ENCODE data around the gene MORN1. TPM values are rescaled to one million over a fixed set of nuclear protein-coding genes. Genes with fewer than 3 reads are reported as not detected.

Gene MORN1
- total and polyA plus RNA-seq, 10 of the 15 experiments (the other 5 are each of a cell fraction or from before 2014, with no cell fraction given), result 0.76 to 7.9 (median 5.5) TPM

- Histone ChIP-seq H3K27ac (ENCODE audit: control insufficient read depth, insufficient read depth) (no peak overlapping the region), H3K27me3 (replicated peaks in 1 of 2; ENCODE audit: control insufficient read depth in 2 of 2, insufficient read depth in 2 of 2, low read length in 1 of 2) (no peaks in the 10 kb centered on the region), H3K4me2 (ENCODE audit: control insufficient read depth, insufficient read depth) (no peak overlapping the region), H3K9ac (ENCODE audit: control insufficient read depth, insufficient read depth, low read length) (no peak overlapping the region), H3K4me1 (ENCODE audit: control insufficient read depth, insufficient read depth, low read length) (peaks cover 25% of the 10 kb centered on the region), H4K20me1 (ENCODE audit: control insufficient read depth, insufficient read depth) (peaks cover 4% of the 10 kb centered on the region), H3K9me3 (replicated peaks; ENCODE audit: control insufficient read depth, insufficient read depth, low read length) (no peaks in the 10 kb centered on the region), H3K79me2 (ENCODE audit: control insufficient read depth, insufficient read depth, low read length) (peaks cover 2% of the 10 kb centered on the region), H3K36me3 (ENCODE audit: control insufficient read depth in 2 of 2, insufficient read depth in 2 of 2, low read length in 1 of 2) (no peaks in the 10 kb centered on the region; a peak in 1 of 4 replicates), H2AFZ (ENCODE audit: control insufficient read depth, low read depth, low read length) (no peak overlapping the region), H3K4me3 (no peak overlapping the region)
- TF ChIP-seq ZNF622 (IDR thresholded peaks at IDR 0.05) (no peak), NR2F1 (conservative IDR thresholded peaks at IDR 0.05) (no peak), SMARCA5 (IDR thresholded peaks at IDR 0.05) (no peak), MAX (IDR thresholded peaks at IDR 0.05; ENCODE audit: low read depth, low read length) (no peak), NFYA (IDR thresholded peaks at IDR 0.05; ENCODE audit: borderline replicate concordance, low read depth, low read length) (no peak), ATF7 (IDR thresholded peaks at IDR 0.05; ENCODE audit: low read depth) (no peak), BACH1 (IDR thresholded peaks at IDR 0.05; ENCODE audit: borderline replicate concordance) (no peak), ZNF207 (IDR thresholded peaks at IDR 0.05; ENCODE audit: borderline replicate concordance) (no peak), SREBF2 (IDR thresholded peaks at IDR 0.05; ENCODE audit: low read length) (no peak), SIN3A (IDR thresholded peaks at IDR 0.05; ENCODE audit: low read depth, low read length) (no peak)
- TF ChIP-seq, protein P1, sequence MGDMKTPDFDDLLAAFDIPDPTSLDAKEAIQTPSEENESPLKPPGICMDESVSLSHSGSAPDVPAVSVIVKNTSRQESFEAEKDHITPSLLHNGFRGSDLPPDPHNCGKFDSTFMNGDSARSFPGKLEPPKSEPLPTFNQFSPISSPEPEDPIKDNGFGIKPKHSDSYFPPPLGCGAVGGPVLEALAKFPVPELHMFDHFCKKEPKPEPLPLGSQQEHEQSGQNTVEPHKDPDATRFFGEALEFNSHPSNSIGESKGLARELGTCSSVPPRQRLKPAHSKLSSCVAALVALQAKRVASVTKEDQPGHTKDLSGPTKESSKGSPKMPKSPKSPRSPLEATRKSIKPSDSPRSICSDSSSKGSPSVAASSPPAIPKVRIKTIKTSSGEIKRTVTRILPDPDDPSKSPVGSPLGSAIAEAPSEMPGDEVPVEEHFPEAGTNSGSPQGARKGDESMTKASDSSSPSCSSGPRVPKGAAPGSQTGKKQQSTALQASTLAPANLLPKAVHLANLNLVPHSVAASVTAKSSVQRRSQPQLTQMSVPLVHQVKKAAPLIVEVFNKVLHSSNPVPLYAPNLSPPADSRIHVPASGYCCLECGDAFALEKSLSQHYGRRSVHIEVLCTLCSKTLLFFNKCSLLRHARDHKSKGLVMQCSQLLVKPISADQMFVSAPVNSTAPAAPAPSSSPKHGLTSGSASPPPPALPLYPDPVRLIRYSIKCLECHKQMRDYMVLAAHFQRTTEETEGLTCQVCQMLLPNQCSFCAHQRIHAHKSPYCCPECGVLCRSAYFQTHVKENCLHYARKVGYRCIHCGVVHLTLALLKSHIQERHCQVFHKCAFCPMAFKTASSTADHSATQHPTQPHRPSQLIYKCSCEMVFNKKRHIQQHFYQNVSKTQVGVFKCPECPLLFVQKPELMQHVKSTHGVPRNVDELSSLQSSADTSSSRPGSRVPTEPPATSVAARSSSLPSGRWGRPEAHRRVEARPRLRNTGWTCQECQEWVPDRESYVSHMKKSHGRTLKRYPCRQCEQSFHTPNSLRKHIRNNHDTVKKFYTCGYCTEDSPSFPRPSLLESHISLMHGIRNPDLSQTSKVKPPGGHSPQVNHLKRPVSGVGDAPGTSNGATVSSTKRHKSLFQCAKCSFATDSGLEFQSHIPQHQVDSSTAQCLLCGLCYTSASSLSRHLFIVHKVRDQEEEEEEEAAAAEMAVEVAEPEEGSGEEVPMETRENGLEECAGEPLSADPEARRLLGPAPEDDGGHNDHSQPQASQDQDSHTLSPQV (IDR thresholded peaks at IDR 0.05), result no peak
- intact Hi-C loops (cut with micrococcal nuclease; ENCODE audit: unreplicated experiment) (loop anchor here (10.0 kb wide), 1 partner anchor 59 kb away; no protein-coding TSS in a partner anchor), in situ Hi-C loops (cut with MboI) (no loop called here)
- no TSS peak for BruUV-seq (replicated peaks)
- ChIA-PET SMC1A (ENCODE audit: uncharacterized antibody, unreplicated experiment) (no interaction called here), POLR2A (no interaction called here), CTCF (interaction anchor here (0.6 kb wide), 1 partner anchor 1509 kb away, joined by 3 read pairs; no protein-coding TSS in a partner anchor), RAD21 (ENCODE audit: unreplicated experiment) (no interaction called here)
- ATAC-seq (no peak), FAIRE-seq (no peak), DNase-seq (ENCODE audit: low read depth, low spot score) (no peak)
- WGBS (ENCODE audit: insufficient coverage, insufficient replicate concordance, low lambda C conversion rate, missing lambda C conversion rate), result 91% methylated on average over 23 of the region's 23 CpGs
Measured at GRCh38 chr1:2294033-2294724, 97.2 kb downstream of the MORN1 start.

Data from GM12878 (cell line).